ENCODE measurements around the gene DEPP1. TPM values are rescaled to one million over a fixed set of nuclear protein-coding genes. Genes with fewer than 3 reads are reported as not detected.

DEPP1 gene
- total and polyA plus RNA-seq, 2 of the 13 experiments (the other 11 are each of a cell fraction or from before 2014, with no cell fraction given) = 14.8 to 270 TPM

- no peak for TF ChIP-seq ZNF883 (CRISPR knock-in tag; IDR thresholded peaks at IDR 0.05; ENCODE audit: not compliant biosample characterization)
- TF ChIP-seq ARNT2 (CRISPR knock-in tag; IDR thresholded peaks at IDR 0.05; ENCODE audit: low read depth) = no peak
- TF ChIP-seq ZBTB7B (CRISPR knock-in tag; IDR thresholded peaks at IDR 0.05) = no peak
- TF ChIP-seq RBFOX2 (IDR thresholded peaks at IDR 0.05; ENCODE audit: low read depth, low read length) = peak; percentile 32; the same call in 1 of the 2 replicates
- TF ChIP-seq CHD4 (IDR thresholded peaks at IDR 0.05; ENCODE audit: borderline replicate concordance, low read length) = no peak
- no peak for TF ChIP-seq CCDC6 (CRISPR knock-in tag; IDR thresholded peaks at IDR 0.05)
Observed at GRCh38 chr10:44972874-44973306, 5.7 kb downstream of the DEPP1 start (continued).

GRCh38 chr10:44971935-44972757 is 6.5 kb downstream of the DEPP1 start:
- Histone ChIP-seq H3K9me3 (ENCODE audit: low read length) (no peaks in the 10 kb centered on the region), H3K36me3 (replicated peaks in 1 of 2; ENCODE audit: control insufficient read depth in 1 of 2, insufficient read depth in 2 of 2, low read length in 2 of 2) (peaks cover 19 to 54% of the 10 kb centered on the region in 2 experiments; a peak in 4 of 5 replicates), H3K4me1 (ENCODE audit: insufficient read depth, low read length) (peaks cover 50% of the 10 kb centered on the region), H3K4me3 (replicated peaks in 1 of 3; ENCODE audit: insufficient read depth in 1 of 3, low read depth in 2 of 3, low read length in 3 of 3) (no peak overlapping the region), H3K27me3 (ENCODE audit: control insufficient read depth in 1 of 2, insufficient read depth in 2 of 2, low read length in 2 of 2) (no peaks in the 10 kb centered on the region), H3K27ac (ENCODE audit: extremely low read length, insufficient read depth, low read length) (no peak overlapping the region), H2AFZ (ENCODE audit: low read length) (no peak overlapping the region), H3K9ac (ENCODE audit: insufficient read depth, low read depth, low read length) (no peak overlapping the region), H4K20me1 (ENCODE audit: insufficient read depth, low read length) (peaks cover 32% of the 10 kb centered on the region), H3K4me2 (ENCODE audit: low read depth, low read length) (no peak overlapping the region), H3K79me2 (ENCODE audit: insufficient read depth, low read length) (peaks cover 28% of the 10 kb centered on the region)
- no TSS peak for BruUV-seq (replicated peaks)
- in situ Hi-C loops (cut with HindIII; ENCODE audit: extremely low pct_ligation_motif_present, low pct_unique_long_range_greater_than_20kb) (loop anchor here (25.0 kb wide), 1 partner anchor 1560 kb away; the partner anchor contains the start of gene HNRNPF), intact Hi-C loops (cut with micrococcal nuclease; ENCODE audit: unreplicated experiment) (no loop called here)
- POLR2A ChIA-PET = interaction anchor here (10.2 kb wide), 2 partner anchors 9 to 37 kb away, joined by 215 to 407 read pairs; partner anchors contain the start of gene RASSF4
- FAIRE-seq (no peak), ATAC-seq (no peak), DNase-seq (ENCODE audit: low spot score) (no peak)
- WGBS (ENCODE audit: low lambda C conversion rate) = 94% methylated on average over 11 of the region's 12 CpGs
- CTCF ChIA-PET (ENCODE audit: low intra/inter-chr PET ratio, low total read pairs) = no interaction called here
- TF ChIP-seq POLR2G (IDR thresholded peaks at IDR 0.05; ENCODE audit: low read depth, low read length) = 0 out of 2 replicates have a peak, but pooled peaks have one; percentile 8
- no peak for TF ChIP-seq ARID3A (IDR thresholded peaks at IDR 0.05; ENCODE audit: low read depth, low read length)
- peak; percentile 31; the same call in 1 of the 2 replicates for TF ChIP-seq POLR2AphosphoS2 (IDR thresholded peaks at IDR 0.05; ENCODE audit: low read depth, low read length)
- no peak for TF ChIP-seq GPN1 (CRISPR knock-in tag; IDR thresholded peaks at IDR 0.05; ENCODE audit: borderline replicate concordance)
- no peak for TF ChIP-seq ZNF574 (CRISPR knock-in tag; IDR thresholded peaks at IDR 0.05)
